GM19397 (cell line): ENCODE data around the gene RPUSD3.
"Not testable (repeated sequence)": the region's sequence is repeated elsewhere in the genome, so short reads cannot be mapped to it uniquely, and the experiment has no call there.

Experiments
- ATAC-seq: cut with Tn5 transposase; IDR thresholded peaks from one replicate; pipeline ENCODE4 v1.9.1; 2021; ENCODE audit warnings: mild to moderate bottlenecking, moderate library complexity; ENCODE audit not compliant: unreplicated experiment

RPUSD3 gene, protein sequence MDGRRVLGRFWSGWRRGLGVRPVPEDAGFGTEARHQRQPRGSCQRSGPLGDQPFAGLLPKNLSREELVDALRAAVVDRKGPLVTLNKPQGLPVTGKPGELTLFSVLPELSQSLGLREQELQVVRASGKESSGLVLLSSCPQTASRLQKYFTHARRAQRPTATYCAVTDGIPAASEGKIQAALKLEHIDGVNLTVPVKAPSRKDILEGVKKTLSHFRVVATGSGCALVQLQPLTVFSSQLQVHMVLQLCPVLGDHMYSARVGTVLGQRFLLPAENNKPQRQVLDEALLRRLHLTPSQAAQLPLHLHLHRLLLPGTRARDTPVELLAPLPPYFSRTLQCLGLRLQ

DNA sequence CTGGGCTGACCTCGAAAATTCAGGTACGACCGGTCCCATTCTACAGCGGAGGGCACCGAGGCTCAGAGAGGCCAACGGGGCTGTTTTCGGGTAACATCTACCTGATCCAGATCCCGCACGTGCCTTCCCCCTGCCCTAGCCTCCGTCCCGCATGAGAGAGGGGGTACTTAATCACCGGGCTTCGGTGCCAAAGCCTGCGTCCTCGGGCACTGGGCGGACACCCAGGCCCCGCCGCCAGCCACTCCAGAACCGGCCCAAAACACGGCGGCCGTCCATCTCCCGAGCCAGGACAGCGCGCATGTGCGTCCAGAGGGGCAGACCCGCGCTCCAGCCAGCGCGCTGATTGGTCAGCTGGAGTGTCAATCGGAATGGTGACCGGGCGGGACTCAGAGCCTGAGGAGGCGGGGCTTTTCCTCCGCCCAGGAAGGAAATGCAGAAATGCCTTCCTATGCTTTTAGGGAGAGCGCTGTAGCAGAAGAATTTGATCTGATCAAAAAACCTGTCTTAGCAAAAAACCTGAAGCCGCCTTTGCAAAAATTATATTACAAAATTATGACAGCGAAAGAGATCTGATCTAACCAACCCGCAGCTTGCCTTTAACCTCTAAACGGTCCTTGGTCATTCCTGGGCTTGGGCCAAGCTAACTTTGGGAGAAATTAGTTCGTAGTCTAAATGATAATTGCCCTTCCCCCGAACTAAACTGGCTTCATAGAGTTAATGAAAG lies at the start of gene RPUSD3:
Gene RPUSD3 (minus strand): TSS at position 294 of the 724 bp plus-strand sequence. CDS start 18 bp downstream, at position 276.
- peak; percentile 99 for ATAC-seq

DNA sequence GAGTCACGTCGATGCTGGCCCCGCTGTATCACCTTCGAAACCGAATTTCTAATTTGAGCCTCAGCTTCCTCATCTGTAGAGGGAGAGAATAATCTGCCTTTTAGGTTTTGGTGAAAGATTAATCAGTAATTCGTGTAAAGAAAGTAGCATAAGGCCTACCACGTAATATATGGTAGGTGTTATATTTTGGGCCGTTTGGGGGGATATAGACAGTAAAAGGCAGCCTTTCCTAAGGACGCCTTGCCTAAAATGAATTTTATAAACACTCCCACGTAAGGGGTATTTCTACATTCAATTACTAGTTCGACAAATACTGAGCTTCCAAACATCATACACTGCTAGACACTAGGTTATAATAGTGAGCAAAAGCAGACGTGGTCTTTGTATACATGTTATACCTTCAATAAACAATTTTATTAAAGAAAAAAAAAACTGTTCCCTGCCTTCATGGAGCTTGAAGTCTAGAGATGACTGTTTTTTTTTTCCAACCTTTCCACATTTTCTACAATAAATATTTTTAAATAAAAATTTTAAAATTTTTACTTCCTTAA lies 47.3 kb upstream of the RPUSD3 start:
- no peak for ATAC-seq

GRCh38 chr3:9890249-9891071 lies 46.7 kb upstream of the RPUSD3 start, which contains the start of gene JAGN1:
Gene JAGN1, plus strand, starts transcription at chr3:9890610. Its CDS starts 113 bp downstream, at chr3:9890723.
- peak; percentile 81 for ATAC-seq

DNA sequence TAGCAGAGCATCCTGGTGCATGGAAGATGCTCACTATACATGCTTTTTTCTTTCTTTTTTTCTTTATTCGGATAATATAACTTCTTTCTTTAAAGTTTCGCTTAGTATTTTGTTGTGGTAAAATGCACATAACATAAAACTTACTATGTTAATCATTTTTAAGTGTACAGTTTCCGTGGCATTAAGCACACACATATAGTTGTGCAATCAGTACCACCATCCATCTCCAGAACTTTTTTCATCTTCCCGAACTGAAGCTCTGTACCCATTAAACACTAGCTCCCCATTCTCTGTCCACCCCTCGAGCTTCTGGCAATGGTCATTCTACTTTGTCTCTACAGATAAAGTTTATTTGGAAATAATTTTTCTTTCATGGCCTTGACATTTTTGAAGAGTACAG lies 45.6 kb upstream of the RPUSD3 start:
- ATAC-seq: no peak

DNA sequence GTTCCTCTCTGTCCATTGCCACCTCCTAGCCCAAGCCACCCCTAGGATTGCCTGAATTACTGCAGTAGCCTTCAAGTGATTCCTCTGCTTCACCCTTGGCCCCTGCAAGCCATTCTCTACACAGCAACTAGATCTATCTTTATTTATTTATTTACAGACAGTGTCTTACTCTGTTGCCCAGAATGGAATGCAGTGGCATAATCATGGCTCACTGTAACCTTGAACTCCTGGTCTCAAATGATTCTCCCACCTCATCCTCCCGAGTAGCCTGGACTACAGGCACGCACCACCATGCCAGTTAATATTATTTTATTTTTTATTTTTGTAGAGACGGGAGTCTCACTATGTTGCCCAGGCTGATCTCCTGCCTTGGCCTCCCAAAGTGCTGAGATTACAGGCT lies 44.7 kb upstream of the RPUSD3 start:
- no peak for ATAC-seq

- no peak for ATAC-seq
Measured at GRCh38 chr3:9887480-9887879, 43.7 kb upstream of the RPUSD3 start.

DNA sequence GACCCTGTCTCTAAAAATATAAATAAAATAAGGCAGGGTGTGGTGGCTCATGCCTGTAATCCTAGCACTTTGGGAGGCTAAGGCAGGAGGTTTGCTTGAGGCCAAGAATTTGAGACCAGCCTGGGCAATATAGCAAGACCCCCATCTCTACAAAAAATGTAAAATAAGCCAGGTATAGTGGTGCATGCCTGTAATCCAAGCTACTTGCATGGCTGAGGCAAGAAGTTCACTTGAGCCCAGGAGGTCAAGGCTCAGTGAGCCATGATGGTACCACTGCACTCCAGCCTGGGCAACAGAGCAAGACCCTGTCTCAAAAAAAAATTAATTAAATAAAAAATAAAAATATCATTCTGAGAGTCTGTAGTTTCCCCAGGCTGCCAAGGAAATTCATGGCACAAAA lies 42.5 kb upstream of the RPUSD3 start:
- no peak for ATAC-seq

GRCh38 chr3:9884555-9885165 lies 40.9 kb upstream of the RPUSD3 start:
- no peak for ATAC-seq

DNA sequence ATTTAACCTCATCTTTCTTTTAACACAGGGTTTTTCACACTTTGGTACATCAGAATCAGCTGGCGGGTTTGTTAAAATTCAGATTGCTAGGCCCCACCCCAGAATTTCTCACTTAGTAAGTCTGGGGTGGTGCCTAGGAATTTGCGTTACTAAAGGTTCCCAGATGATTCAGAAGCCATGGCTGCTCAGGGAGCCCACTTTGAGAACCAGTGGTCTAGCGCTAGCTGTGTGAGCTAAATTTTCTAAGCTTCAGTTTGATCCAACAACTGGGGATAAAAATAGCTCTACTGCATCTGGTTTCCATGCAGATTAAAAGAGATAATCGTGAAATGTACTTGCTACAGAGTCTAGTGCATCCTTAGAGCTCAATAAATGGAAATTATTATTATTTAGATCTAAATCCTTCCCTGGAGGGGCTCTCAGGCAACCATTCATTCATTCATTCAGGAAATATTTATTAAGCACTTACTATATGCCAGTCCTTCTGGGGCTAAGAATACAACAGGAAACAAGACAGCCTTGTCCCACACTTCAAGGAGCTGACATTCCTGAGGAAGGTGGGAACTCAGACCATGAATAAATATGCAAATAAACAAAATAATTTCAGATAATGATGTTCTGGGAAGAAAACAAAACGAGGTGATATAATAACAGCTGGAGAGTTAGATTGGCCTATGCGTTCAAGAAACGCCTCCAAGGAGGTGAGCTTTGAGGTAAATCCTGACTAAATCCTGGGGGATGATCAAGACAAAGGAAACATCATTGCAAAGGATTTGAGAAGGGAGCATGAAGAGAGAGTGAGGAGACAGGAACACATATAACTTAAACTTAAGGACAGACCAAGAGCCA lies 40.1 kb upstream of the RPUSD3 start:
- no peak for ATAC-seq

DNA sequence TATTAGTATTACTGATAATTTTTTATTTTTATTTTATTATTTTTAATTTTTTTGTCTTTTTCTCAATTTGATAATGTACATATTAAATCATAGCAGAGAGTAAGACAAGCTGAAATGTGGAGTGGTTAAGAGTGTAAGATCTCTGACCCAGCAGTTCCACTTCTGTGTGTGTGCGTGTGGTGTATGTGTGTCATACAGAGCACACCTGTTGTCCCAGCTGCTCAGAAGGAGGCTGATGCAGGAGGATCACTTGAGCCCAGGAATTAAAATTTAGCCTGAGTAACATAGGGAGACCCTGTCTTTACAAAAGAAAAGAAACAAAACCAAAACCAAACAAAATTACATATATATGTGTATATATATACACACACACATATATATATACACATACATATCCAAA lies 37.6 kb upstream of the RPUSD3 start:
- no peak for ATAC-seq

GRCh38 chr3:9879830-9880549 lies 36.2 kb upstream of the RPUSD3 start, which contains the start of gene CIDEC:
Gene CIDEC, minus strand, starts transcription at chr3:9880253. Its CDS starts 1,767 bp downstream, at chr3:9878486.
- ATAC-seq: no peak

DNA sequence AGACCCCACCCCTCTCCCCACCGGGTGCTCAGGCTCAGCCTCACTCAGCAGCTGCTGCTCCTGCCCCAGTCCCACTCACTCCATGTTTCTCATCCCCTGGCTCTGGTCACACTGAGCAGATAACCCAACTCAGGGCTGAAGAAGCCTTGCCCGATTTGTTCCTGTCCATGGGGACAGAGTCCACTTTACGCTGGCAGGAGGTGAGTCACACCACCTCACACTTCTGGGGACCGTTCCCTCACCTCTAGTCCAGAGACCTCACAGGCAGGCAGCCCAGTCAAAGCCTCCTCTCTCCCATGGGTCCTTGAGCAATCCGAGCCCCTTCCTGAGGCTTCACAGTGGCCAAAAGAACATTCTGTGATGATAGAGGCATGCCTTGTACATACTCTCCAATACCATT lies 34.9 kb upstream of the RPUSD3 start:
- ATAC-seq: no peak

DNA sequence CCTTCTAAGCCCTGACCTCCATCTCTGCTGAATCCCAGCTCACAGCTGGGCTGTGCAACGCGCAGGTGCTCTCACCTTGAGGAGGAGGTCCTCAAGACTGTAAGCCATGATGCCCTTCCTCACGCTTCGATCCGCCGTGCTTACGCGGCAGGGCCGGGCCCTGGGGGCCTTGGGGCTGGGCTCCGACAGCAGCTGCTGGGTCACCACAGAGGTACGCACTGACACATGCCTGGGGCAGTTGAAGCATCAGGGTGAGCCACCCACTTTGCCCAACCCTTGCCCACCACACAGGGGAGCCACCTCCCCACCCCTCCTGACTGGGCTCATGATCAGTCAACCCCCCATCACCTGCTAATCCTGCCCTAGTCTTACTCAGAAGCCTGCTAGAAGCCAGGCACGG lies 33.2 kb upstream of the RPUSD3 start:
- ATAC-seq: no peak

GRCh38 chr3:9876255-9876654 lies 32.4 kb upstream of the RPUSD3 start:
- not testable (repeated sequence) for ATAC-seq

GRCh38 chr3:9875448-9875847 lies 31.6 kb upstream of the RPUSD3 start:
- ATAC-seq: no peak

DNA sequence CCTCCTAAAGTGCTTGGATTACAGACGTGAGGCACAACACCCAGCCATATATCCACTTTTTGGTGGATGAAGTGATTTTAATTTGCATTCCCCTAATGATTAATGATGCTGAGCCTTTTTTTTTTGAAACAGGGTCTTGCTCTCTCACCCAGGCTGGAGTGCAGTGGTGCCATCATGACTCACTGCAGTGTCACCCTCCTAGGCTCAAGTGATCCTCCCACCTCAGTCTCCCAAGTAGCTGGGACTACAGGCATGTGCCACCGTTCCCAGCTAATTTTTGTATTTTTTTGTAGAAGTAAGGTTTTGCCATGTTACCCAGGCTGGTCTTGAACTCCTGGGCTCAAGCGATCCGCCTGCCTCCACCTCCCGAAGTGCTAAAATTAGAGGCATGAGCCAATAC lies 28.3 kb upstream of the RPUSD3 start:
- not testable (repeated sequence) for ATAC-seq

DNA sequence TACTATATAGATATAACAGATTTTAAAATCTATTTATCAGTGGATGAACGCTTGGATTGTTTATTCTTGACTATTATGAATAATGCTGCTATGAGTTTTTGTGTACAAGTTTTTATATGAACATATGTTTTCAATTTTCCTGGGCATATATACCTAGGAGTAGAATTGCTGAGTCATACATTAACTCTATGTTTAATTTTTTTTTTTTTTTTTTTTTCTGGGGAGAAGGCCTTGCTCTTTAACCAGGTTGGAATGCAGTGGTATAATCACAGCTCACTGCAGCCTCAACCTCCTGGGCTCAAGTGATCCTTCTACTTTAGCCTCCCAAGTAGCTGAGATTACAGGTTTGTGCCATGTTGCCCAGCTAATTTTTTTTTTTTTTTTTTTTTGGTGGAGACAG lies 27.2 kb upstream of the RPUSD3 start:
- ATAC-seq: no peak

- ATAC-seq: no peak
Measured at GRCh38 chr3:9869955-9870354, 26.1 kb upstream of the RPUSD3 start.

DNA sequence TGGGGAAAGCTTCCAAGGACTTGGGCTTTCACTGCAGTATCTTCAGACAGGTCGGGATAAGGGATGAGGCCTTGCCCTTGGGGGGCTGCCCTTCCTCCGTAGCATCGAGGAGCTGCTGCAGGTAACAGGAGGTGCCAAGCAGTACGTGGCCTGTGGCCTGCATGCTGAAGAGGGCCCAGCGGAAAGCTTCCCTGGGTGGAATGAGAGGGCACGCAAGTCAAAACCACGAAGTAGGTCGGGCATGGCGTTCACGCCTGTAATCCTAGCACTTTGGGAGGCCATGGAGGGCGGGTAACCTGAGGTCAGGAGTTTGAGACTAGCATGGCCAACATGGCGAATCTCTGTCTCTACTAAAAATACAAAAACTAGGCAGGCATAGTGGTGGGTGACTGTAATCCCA lies 23.3 kb upstream of the RPUSD3 start:
- ATAC-seq: no peak
